GM12891 (cell line): ENCODE data around the gene DOCK2.

ENCODE experiments used
- POLR2A ChIP-seq: IDR thresholded peaks from 2 replicates; pipeline ENCODE4 v1.6.1; 2011; ENCODE audit warnings: low read depth, low read length, control low read depth
- SPI1 ChIP-seq: IDR thresholded peaks from 2 replicates; pipeline ENCODE4 v1.6.1; 2011; ENCODE audit warnings: low read depth, low read length, control low read depth

GRCh38 chr5:169682026-169682425, 45.0 kb downstream of the DOCK2 start:
- TF ChIP-seq POLR2A: no peak
- TF ChIP-seq SPI1: no peak
